ENCODE measurements around the gene TMEM37. TPM values are rescaled to one million over a fixed set of nuclear protein-coding genes. Genes with fewer than 3 reads are reported as not detected.

The TMEM37 gene
- total and polyA plus RNA-seq, 9 of the 15 experiments (the other 6 are each of a cell fraction or from before 2014, with no cell fraction given), result 0.03 to 0.64 (median 0.31) TPM; not detected in 1

GRCh38 chr2:119462574-119462973 lies 30.9 kb downstream of the TMEM37 start (continued):
- no peak for TF ChIP-seq RERE (CRISPR knock-in tag; IDR thresholded peaks at IDR 0.05; ENCODE audit: borderline replicate concordance)

GRCh38 chr2:119463136-119463535 lies 31.5 kb downstream of the TMEM37 start:
- CTCF ChIA-PET (ENCODE audit: low intra/inter-chr PET ratio), result no interaction called here

More at GRCh38 chr2:119463136-119463535, 31.5 kb downstream of the TMEM37 start:
- Histone ChIP-seq H3K4me3 (no peak overlapping the region), H3K36me3 (ENCODE audit: control insufficient read depth, insufficient read depth, low read length) (no peaks in the 10 kb centered on the region), H3K9me3 (replicated peaks; ENCODE audit: control insufficient read depth, insufficient read depth, low read depth, low read length) (no peaks in the 10 kb centered on the region), H3K9ac (ENCODE audit: insufficient read depth in 1 of 2, low read depth in 2 of 2, low read length in 2 of 2) (no peak overlapping the region), H3K4me1 (replicated peaks in 1 of 2; ENCODE audit: control insufficient read depth in 2 of 2, insufficient read depth in 2 of 2, low read length in 2 of 2) (no peaks in the 10 kb centered on the region), H3K4me2 (ENCODE audit: insufficient read depth, low read length) (no peak overlapping the region), H3K27ac (ENCODE audit: extremely low read depth, low read depth, low read length) (no peak overlapping the region), H4K20me1 (replicated peaks; ENCODE audit: control insufficient read depth, insufficient read depth, low read length) (peaks cover under 1% of the 10 kb centered on the region; the same call in 1 of the 2 replicates), H2AFZ (ENCODE audit: low read depth, low read length) (no peak overlapping the region), H3K27me3 (ENCODE audit: control insufficient read depth in 2 of 2, insufficient read depth in 2 of 2, low read length in 2 of 2) (peaks cover 23 to 54% of the 10 kb centered on the region in 2 experiments), H3K79me2 (ENCODE audit: control insufficient read depth, insufficient read depth, low read length) (no peaks in the 10 kb centered on the region), H3K9me1 (ENCODE audit: control insufficient read depth, insufficient read depth, low read length) (no peaks in the 10 kb centered on the region)
- intact Hi-C loops (cut with micrococcal nuclease), result no loop called here
- POLR2A ChIA-PET, result no interaction called here
- ATAC-seq, result no peak
- no peak for FAIRE-seq
- BruUV-seq (replicated peaks), result no TSS peak
- no peak for DNase-seq (ENCODE audit: extremely low read depth in 1 of 4, low spot score in 3 of 4)
- in situ Hi-C loops (cut with MboI), result no loop called here
- 9% methylated on average over 4 of the region's 4 CpGs for WGBS (ENCODE audit: insufficient coverage, low coverage, missing lambda C conversion rate)
- no peak for TF ChIP-seq JUND (IDR thresholded peaks at IDR 0.05; ENCODE audit: borderline replicate concordance, low read depth, low read length)
- no peak for TF ChIP-seq JUND (tag; IDR thresholded peaks at IDR 0.05; ENCODE audit: borderline replicate concordance, low read depth, low read length)
- TF ChIP-seq ZNF584 (CRISPR knock-in tag; IDR thresholded peaks at IDR 0.05; ENCODE audit: low read depth), result 0 out of 2 replicates have a peak, but pooled peaks have one; percentile 38
- TF ChIP-seq ZNF589 (CRISPR knock-in tag; IDR thresholded peaks at IDR 0.05; ENCODE audit: low read depth), result 0 out of 2 replicates have a peak, but pooled peaks have one; percentile 57

Measured in K562 (cell line).